PFSK-1 (cell line): ENCODE results near the gene FCHSD1.

Experiments
- FOXP2 ChIP-seq: optimal IDR thresholded peaks from 2 replicates; pipeline ENCODE3; 2011; ENCODE audit warnings: borderline replicate concordance, control low read depth, inconsistent platforms; ENCODE audit not compliant: insufficient read depth; ENCODE audit errors: extremely low read length, extremely low read depth
- POLR2AphosphoS5 ChIP-seq: IDR thresholded peaks from 2 replicates; pipeline ENCODE4 v1.6.1; 2012; ENCODE audit warnings: low read depth, mild to moderate bottlenecking, control low read depth, low read length, moderate library complexity
- TF ChIP-seq, protein P1 (sequence below), 2 experiments: IDR thresholded peaks; 2 replicates each; pipeline versions ENCODE4 v1.6.1 to v1.8.0; 2011 to 2012; ENCODE audit warnings: low read depth in 2 of 2, low read length in 2 of 2, control low read depth in 1 of 2, inconsistent platforms in 1 of 2, mild to moderate bottlenecking in 1 of 2, moderate library complexity in 1 of 2; ENCODE audit not compliant: insufficient read depth in 1 of 2

GRCh38 chr5:141638771-141639170, 12.4 kb downstream of the FCHSD1 start:
- no peak for TF ChIP-seq POLR2AphosphoS5
- TF ChIP-seq FOXP2, result no peak
- TF ChIP-seq, protein P1, sequence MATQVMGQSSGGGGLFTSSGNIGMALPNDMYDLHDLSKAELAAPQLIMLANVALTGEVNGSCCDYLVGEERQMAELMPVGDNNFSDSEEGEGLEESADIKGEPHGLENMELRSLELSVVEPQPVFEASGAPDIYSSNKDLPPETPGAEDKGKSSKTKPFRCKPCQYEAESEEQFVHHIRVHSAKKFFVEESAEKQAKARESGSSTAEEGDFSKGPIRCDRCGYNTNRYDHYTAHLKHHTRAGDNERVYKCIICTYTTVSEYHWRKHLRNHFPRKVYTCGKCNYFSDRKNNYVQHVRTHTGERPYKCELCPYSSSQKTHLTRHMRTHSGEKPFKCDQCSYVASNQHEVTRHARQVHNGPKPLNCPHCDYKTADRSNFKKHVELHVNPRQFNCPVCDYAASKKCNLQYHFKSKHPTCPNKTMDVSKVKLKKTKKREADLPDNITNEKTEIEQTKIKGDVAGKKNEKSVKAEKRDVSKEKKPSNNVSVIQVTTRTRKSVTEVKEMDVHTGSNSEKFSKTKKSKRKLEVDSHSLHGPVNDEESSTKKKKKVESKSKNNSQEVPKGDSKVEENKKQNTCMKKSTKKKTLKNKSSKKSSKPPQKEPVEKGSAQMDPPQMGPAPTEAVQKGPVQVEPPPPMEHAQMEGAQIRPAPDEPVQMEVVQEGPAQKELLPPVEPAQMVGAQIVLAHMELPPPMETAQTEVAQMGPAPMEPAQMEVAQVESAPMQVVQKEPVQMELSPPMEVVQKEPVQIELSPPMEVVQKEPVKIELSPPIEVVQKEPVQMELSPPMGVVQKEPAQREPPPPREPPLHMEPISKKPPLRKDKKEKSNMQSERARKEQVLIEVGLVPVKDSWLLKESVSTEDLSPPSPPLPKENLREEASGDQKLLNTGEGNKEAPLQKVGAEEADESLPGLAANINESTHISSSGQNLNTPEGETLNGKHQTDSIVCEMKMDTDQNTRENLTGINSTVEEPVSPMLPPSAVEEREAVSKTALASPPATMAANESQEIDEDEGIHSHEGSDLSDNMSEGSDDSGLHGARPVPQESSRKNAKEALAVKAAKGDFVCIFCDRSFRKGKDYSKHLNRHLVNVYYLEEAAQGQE (IDR thresholded peaks at IDR 0.05; ENCODE audit: insufficient read depth in 1 of 2, low read depth in 2 of 2, low read length in 2 of 2), result no peak
